Measurements from ENCODE around the gene CTCFL. TPM values are rescaled to one million over a fixed set of nuclear protein-coding genes. Genes with fewer than 3 reads are reported as not detected.

The CTCFL gene
- total and polyA plus RNA-seq, 2 of the 13 experiments (the other 11 are each of a cell fraction or from before 2014, with no cell fraction given): 0.04 TPM; not detected in 1

DNA sequence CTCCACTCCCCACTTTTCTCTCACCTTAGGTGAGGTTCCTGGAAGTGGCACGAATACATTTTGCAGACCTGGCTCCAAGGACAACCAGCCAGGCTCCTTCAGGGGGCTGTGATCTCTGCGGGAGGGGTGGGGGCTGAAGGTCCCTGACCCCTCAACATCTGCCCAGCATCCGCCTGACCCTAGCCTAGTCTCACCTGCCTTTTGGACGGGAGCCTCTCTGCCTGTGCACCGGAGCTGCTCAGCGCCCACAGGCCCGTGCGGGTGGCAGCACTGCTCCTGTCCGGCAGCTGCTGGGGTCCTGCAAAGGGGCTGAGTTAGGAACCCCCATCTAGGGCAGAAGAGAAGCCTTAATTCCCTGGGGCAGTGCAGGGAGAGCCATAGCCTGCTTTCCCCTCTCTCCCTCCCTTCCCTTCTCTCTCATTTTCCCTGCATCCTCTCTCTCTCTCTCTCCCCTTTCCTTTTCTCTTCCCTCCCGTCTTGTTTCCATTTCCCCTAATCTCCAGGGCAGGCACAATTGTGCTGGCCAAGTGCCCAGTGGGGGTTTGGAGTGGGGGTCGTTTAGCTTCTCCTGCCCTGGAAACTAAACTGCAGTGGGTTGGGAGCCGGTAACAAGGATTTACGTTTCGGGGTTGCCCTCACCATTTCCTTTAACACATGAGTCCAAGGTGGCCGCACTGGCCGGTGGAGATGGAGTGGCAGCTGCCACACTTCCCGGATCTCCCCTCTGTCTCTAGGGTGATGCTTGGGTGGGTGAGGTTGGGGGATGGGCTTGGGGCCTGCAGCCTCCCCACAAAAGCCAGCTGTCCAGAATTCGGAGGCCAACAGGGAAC lies 54.1 kb downstream of the CTCFL start:
- no peak overlapping the region for H2AFZ ChIP-seq (ENCODE audit: low read length)
- no peak overlapping the region for H3K9ac ChIP-seq (ENCODE audit: insufficient read depth, low read depth, low read length)
- BruUV-seq (replicated peaks): no TSS peak
- WGBS (ENCODE audit: low lambda C conversion rate): 44% methylated on average over 18 of the region's 18 CpGs
- CTCF ChIA-PET (ENCODE audit: low intra/inter-chr PET ratio, low total read pairs): no interaction called here
- no peaks in the 10 kb centered on the region for H3K79me2 ChIP-seq (ENCODE audit: insufficient read depth, low read length)
- no peak overlapping the region for H3K27ac ChIP-seq (ENCODE audit: extremely low read length, insufficient read depth, low read length)
- in situ Hi-C loops (cut with HindIII; ENCODE audit: extremely low pct_ligation_motif_present, low pct_unique_long_range_greater_than_20kb): no loop called here
- peaks cover 7 to 77% of the 10 kb centered on the region in 2 experiments for H3K27me3 ChIP-seq (ENCODE audit: control insufficient read depth in 1 of 2, insufficient read depth in 2 of 2, low read length in 2 of 2)
- no peak overlapping the region for H3K4me2 ChIP-seq (ENCODE audit: low read depth, low read length)
- POLR2A ChIA-PET: no interaction called here
- DNase-seq (ENCODE audit: low spot score) (no peak), FAIRE-seq (no peak), ATAC-seq (no peak)
- no peaks in the 10 kb centered on the region for H3K36me3 ChIP-seq (replicated peaks in 1 of 2; ENCODE audit: control insufficient read depth in 1 of 2, insufficient read depth in 2 of 2, low read length in 2 of 2)
- H3K4me1 ChIP-seq (ENCODE audit: insufficient read depth, low read length): no peaks in the 10 kb centered on the region
- H3K4me3 ChIP-seq (replicated peaks in 1 of 3; ENCODE audit: insufficient read depth in 1 of 3, low read depth in 2 of 3, low read length in 3 of 3): no peak overlapping the region
- no peaks in the 10 kb centered on the region for H3K9me3 ChIP-seq (ENCODE audit: low read length)
- intact Hi-C loops (cut with micrococcal nuclease; ENCODE audit: unreplicated experiment): no loop called here
- TF ChIP-seq ESRRA (CRISPR knock-in tag; IDR thresholded peaks at IDR 0.05; ENCODE audit: low read depth): no peak
- no peak for TF ChIP-seq ATF6 (CRISPR knock-in tag; conservative IDR thresholded peaks at IDR 0.05)
- no peak for TF ChIP-seq TAF1 (CRISPR knock-in tag; IDR thresholded peaks at IDR 0.05)
- no peak for TF ChIP-seq MEIS1 (CRISPR knock-in tag; IDR thresholded peaks at IDR 0.05; ENCODE audit: borderline replicate concordance)
- no peak for TF ChIP-seq GLI4 (CRISPR knock-in tag; IDR thresholded peaks at IDR 0.05; ENCODE audit: borderline replicate concordance)
- no peak for TF ChIP-seq ZNF709 (CRISPR knock-in tag; IDR thresholded peaks at IDR 0.05)
- no peak for TF ChIP-seq SALL1 (CRISPR knock-in tag; IDR thresholded peaks at IDR 0.05)
- TF ChIP-seq SATB2 (CRISPR knock-in tag; IDR thresholded peaks at IDR 0.05): no peak
- no peak for TF ChIP-seq SCMH1 (CRISPR knock-in tag; IDR thresholded peaks at IDR 0.05; ENCODE audit: borderline replicate concordance)
- no peak for TF ChIP-seq HINFP (CRISPR knock-in tag; IDR thresholded peaks at IDR 0.05; ENCODE audit: low read depth)
- no peak for TF ChIP-seq SP1 (IDR thresholded peaks at IDR 0.05)
- TF ChIP-seq SP1 (CRISPR knock-in tag; IDR thresholded peaks at IDR 0.05): no peak
- TF ChIP-seq NCOA2 (CRISPR knock-in tag; IDR thresholded peaks at IDR 0.05): no peak
- no peak for TF ChIP-seq ZFYVE20 (CRISPR knock-in tag; IDR thresholded peaks at IDR 0.05; ENCODE audit: borderline replicate concordance, low read depth)
- TF ChIP-seq, protein P1, sequence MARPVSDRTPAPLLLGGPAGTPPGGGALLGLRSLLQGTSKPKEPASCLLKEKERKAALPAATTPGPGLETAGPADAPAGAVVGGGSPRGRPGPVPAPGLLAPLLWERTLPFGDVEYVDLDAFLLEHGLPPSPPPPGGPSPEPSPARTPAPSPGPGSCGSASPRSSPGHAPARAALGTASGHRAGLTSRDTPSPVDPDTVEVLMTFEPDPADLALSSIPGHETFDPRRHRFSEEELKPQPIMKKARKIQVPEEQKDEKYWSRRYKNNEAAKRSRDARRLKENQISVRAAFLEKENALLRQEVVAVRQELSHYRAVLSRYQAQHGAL (CRISPR knock-in tag; IDR thresholded peaks at IDR 0.05; ENCODE audit: not compliant biosample characterization): no peak
- no peak for TF ChIP-seq ZNF83 (CRISPR knock-in tag; IDR thresholded peaks at IDR 0.05; ENCODE audit: borderline replicate concordance)
- no peak for TF ChIP-seq ZNF253 (CRISPR knock-in tag; IDR thresholded peaks at IDR 0.05; ENCODE audit: borderline replicate concordance)
- no peak for TF ChIP-seq ZNF468 (CRISPR knock-in tag; IDR thresholded peaks at IDR 0.05)
- TF ChIP-seq ZNF12 (CRISPR knock-in tag; IDR thresholded peaks at IDR 0.05): no peak
- no peak for TF ChIP-seq RBFOX2 (IDR thresholded peaks at IDR 0.05; ENCODE audit: low read depth, low read length)
- TF ChIP-seq NR2F2 (IDR thresholded peaks at IDR 0.05; ENCODE audit: borderline replicate concordance, low read depth): no peak
- no peaks in the 10 kb centered on the region for H4K20me1 ChIP-seq (ENCODE audit: insufficient read depth, low read length)
